WERI-Rb-1 (cell line): ENCODE data around the gene TMCO4.

ENCODE experiments used
- DNase-seq: peaks from one replicate; pipeline ENCODE4 v3.0.0-alpha.2; 2020
- H3K27ac ChIP-seq: fragments of 250-450 bp; sonication (Bioruptor Pico); 2 replicates; pipeline ENCODE4 v1.5.1; 2020; ENCODE audit warnings: mild to moderate bottlenecking, moderate library complexity
- H3K27me3 ChIP-seq: fragments of 250-450 bp; sonication (Bioruptor Pico); 2 replicates; pipeline ENCODE4 v1.5.1; 2021; ENCODE audit warnings: mild to moderate bottlenecking, low read depth, moderate library complexity; ENCODE audit not compliant: insufficient read depth, severe bottlenecking
- H3K36me3 ChIP-seq: fragments of 250-450 bp; sonication (Bioruptor Pico); 2 replicates; pipeline ENCODE4 v1.5.1; 2020; ENCODE audit warnings: mild to moderate bottlenecking, moderate library complexity
- H3K4me3 ChIP-seq: 2 replicates; pipeline ENCODE4 v1.5.1; 2011; ENCODE audit warnings: low read depth, mild to moderate bottlenecking, control low read depth, low read length
- H3K9me3 ChIP-seq: fragments of 250-450 bp; sonication (Bioruptor Pico); 2 replicates; pipeline ENCODE4 v1.5.1; 2021; ENCODE audit warnings: mild to moderate bottlenecking, moderate library complexity; ENCODE audit not compliant: severe bottlenecking
- TF ChIP-seq, protein P1 (sequence below): IDR thresholded peaks from 2 replicates; pipeline ENCODE4 v1.5.1; 2011; ENCODE audit warnings: low read depth, mild to moderate bottlenecking, control low read depth, inconsistent platforms, low read length

TMCO4 gene

DNA sequence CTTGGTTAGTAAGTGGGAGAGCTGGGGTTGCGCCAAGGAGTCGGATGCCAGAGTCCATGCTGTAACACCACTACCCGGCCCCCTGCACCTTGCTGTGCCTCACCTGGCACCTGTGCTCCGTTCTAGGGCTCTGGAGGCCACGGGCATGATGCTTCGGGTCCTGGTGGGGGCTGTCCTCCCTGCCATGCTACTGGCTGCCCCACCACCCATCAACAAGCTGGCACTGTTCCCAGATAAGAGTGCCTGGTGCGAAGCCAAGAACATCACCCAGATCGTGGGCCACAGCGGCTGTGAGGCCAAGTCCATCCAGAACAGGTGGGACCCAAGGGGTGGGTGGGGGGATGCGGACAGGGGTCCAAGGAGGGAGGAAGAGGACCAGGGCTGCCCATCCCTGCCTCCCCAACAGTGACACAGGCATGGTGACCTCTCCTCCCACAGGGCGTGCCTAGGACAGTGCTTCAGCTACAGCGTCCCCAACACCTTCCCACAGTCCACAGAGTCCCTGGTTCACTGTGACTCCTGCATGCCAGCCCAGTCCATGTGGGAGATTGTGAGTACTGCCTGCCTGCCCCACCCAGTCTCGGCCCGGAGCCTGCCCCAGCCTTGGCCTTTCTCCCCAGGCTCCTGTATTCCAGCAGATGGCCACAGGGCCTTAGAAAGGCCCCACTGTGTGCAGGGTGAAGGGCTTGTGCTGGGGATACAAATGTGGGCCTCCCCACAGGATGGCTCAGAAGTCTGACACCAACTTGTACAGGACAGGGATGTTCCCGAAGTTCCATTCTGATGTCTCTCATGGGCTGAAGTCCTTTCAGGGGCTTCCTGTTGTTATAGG, 144.6 kb downstream of the TMCO4 start:
- TF ChIP-seq, protein P1, sequence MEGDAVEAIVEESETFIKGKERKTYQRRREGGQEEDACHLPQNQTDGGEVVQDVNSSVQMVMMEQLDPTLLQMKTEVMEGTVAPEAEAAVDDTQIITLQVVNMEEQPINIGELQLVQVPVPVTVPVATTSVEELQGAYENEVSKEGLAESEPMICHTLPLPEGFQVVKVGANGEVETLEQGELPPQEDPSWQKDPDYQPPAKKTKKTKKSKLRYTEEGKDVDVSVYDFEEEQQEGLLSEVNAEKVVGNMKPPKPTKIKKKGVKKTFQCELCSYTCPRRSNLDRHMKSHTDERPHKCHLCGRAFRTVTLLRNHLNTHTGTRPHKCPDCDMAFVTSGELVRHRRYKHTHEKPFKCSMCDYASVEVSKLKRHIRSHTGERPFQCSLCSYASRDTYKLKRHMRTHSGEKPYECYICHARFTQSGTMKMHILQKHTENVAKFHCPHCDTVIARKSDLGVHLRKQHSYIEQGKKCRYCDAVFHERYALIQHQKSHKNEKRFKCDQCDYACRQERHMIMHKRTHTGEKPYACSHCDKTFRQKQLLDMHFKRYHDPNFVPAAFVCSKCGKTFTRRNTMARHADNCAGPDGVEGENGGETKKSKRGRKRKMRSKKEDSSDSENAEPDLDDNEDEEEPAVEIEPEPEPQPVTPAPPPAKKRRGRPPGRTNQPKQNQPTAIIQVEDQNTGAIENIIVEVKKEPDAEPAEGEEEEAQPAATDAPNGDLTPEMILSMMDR, result no peak
- no peak for DNase-seq

GRCh38 chr1:19654386-19654785, 145.3 kb downstream of the TMCO4 start:
- Histone ChIP-seq H3K36me3 (no peaks in the 10 kb centered on the region), H3K27me3 (no peaks in the 10 kb centered on the region), H3K27ac (no peak overlapping the region), H3K4me3 (no peak overlapping the region), H3K9me3 (no peaks in the 10 kb centered on the region)
- TF ChIP-seq, protein P1, result no peak
- no peak for DNase-seq

More for the DNA sequence above, 144.6 kb downstream of the TMCO4 start:
- Histone ChIP-seq H3K27me3 (no peaks in the 10 kb centered on the region), H3K27ac (no peak overlapping the region), H3K36me3 (no peaks in the 10 kb centered on the region), H3K4me3 (no peak overlapping the region), H3K9me3 (no peaks in the 10 kb centered on the region)

DNA sequence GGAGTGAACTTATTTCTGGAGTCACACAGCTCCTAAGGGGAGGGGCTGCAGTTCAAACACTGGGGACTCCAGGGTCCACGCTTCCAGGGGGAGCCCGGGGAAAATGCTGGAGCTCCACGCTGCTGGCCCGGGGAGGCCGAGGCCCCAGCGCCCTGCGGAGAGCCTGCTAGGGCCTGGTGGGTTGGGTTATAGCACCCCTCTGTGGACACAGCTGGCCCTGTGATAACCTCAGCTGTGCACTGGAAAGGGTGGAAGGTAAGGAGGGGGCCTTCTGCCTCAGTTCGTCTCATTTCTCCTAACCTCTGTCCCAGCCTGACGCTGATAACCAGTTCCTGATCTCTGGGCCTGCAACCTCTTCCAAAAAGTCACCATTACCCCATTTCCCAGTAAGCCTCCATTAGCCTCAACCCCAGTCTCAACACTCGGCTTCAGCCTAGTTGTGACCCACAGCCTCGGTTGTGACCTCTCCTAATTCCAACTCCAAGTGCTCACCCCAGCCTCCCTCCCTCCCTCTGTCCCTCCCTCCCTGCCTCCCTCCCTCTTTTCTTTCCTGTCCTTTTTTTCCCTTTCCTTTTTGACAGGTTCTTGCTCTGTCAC, 148.5 kb downstream of the TMCO4 start:
- Histone ChIP-seq H3K36me3 (no peaks in the 10 kb centered on the region), H3K27ac (no peak overlapping the region), H3K27me3 (no peaks in the 10 kb centered on the region), H3K4me3 (no peak overlapping the region), H3K9me3 (no peaks in the 10 kb centered on the region)
- TF ChIP-seq, protein P1, result peak; percentile 92
- peak; percentile 64 for DNase-seq

- Histone ChIP-seq H3K4me3 (no peak overlapping the region), H3K27ac (no peak overlapping the region), H3K27me3 (no peaks in the 10 kb centered on the region), H3K36me3 (no peaks in the 10 kb centered on the region), H3K9me3 (no peaks in the 10 kb centered on the region)
- DNase-seq, result no peak
- TF ChIP-seq, protein P1, result no peak
These were observed 149.1 kb downstream of the TMCO4 start for GRCh38 chr1:19650416-19651140.

- Histone ChIP-seq H3K27me3 (no peaks in the 10 kb centered on the region), H3K36me3 (no peaks in the 10 kb centered on the region), H3K27ac (no peak overlapping the region), H3K9me3 (no peaks in the 10 kb centered on the region), H3K4me3 (no peak overlapping the region)
- peak; percentile 70 for DNase-seq
- TF ChIP-seq, protein P1, result peak; percentile 50
These were observed 151.0 kb downstream of the TMCO4 start for GRCh38 chr1:19648689-19649088.
